Upper lobe of left lung (tissue), 6 donors: ENCODE data around the gene TBC1D4. TPM values are rescaled to one million over a fixed set of nuclear protein-coding genes. Genes with fewer than 3 reads are reported as not detected.

Experiments used
- ATAC-seq, 2 donors: fragments of 200-7000 bp; cut with Tn5 transposase; one replicate each; pipeline ENCODE4 v1.9.1; 2022; ENCODE audit warnings: mild to moderate bottlenecking in 2 of 2, moderate library complexity in 2 of 2; ENCODE audit not compliant: low FRiP score in 2 of 2
- DNase-seq, 2 donors: peaks; one replicate each; pipeline ENCODE4 v3.0.0-alpha.2; 2019 to 2020
- H3K27ac ChIP-seq, 4 donors: fragments of 200-600 bp; sonication (generic); one replicate each; pipeline ENCODE4 v1.5.1; 2016 to 2019
- H3K27me3 ChIP-seq, 4 donors: fragments of 200-600 bp; sonication (generic); one replicate each; pipeline ENCODE4 v1.5.1; 2017 to 2019
- H3K36me3 ChIP-seq, 4 donors: fragments of 200-600 bp; sonication (generic); one replicate each; pipeline ENCODE4 v1.5.1; 2016 to 2019
- H3K4me1 ChIP-seq, 4 donors: fragments of 200-600 bp; sonication (generic); one replicate each; pipeline ENCODE4 v1.5.1; 2018 to 2019
- H3K4me3 ChIP-seq, 4 donors: fragments of 200-600 bp; sonication (generic); one replicate each; pipeline ENCODE4 v1.5.1; 2017 to 2019; ENCODE audit warnings: mild to moderate bottlenecking in 2 of 4, moderate library complexity in 1 of 4
- H3K9me3 ChIP-seq, 4 donors: fragments of 200-600 bp; sonication (generic); one replicate each; pipeline ENCODE4 v1.5.1; 2018 to 2019
- EP300 ChIP-seq, 4 donors: sonication (generic); formaldehyde crosslinking; IDR thresholded peaks; one replicate each; pipeline ENCODE4 v1.5.1; 2017; ENCODE audit warnings: antibody characterized with exemption in 4 of 4, control low read depth in 2 of 4
- POLR2A ChIP-seq, 4 donors: fragments of 450-650 bp; IDR thresholded peaks; one replicate each; pipeline ENCODE4 v1.5.1; 2016 to 2017; ENCODE audit warnings: antibody characterized with exemption in 4 of 4, mild to moderate bottlenecking in 2 of 4
- POLR2AphosphoS5 ChIP-seq, 2 donors: sonication (generic); formaldehyde crosslinking; IDR thresholded peaks; one replicate each; pipeline ENCODE4 v1.5.1; 2017; ENCODE audit warnings: antibody characterized with exemption in 2 of 2
- WGBS, 2 donors: methylation state at CpG; one replicate each; pipeline ENCODE4 v1.1.5; 2017 to 2018; 5-methylcytosine and 5-hydroxymethylcytosine counted together
- total RNA-seq, 6 donors: library from RNA; depleted of rRNA in 4 of 6; stranded (reverse); fragments of >200 nt in 4 of 6; gene quantifications; one replicate each; pipeline versions ENCODE4 v1.1.0 to v1.2.1, GENCODE V29; 2016 to 2021
- TF ChIP-seq, protein P1 (sequence below), 6 experiments: fragments of 450-650 bp in 4 of 6; fragments of 200-600 bp in 2 of 6; sonication (generic) in 2 of 6; IDR thresholded peaks; one replicate each; pipeline ENCODE4 v1.5.1; 2016 to 2019; ENCODE audit warnings: antibody characterized with exemption in 6 of 6
- donor health status: DM: no; HTN: no; CAD: no; lungs with moderate emphysema.
- donor health status: DM: no; HTN: yes; CAD: no; lungs with severe emphysema.

The TBC1D4 gene
- total RNA-seq, 6 donors from 2014 or later = 26.1 to 97.4 (median 30.7) TPM

DNA sequence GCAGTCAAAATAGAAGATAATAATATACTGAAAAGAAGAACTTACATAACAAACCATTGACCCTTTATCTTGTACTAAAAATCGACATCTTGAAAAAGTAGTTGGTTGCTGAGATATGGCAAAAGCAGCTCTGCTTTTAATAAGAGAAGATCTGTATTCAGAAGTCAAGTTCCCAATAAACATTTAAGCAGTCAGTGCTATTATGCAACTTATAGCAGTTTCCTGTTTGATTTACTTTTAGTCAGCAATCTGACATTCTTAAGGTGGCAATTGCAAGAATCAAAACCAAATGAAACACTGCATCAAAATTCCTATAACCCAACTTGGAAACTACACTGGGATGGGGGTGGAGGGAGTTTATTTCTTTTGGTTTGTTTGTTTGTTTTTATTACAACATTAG is 165.5 kb downstream of the TBC1D4 start:
- DNase-seq (no peak), ATAC-seq (no peak)
- Histone ChIP-seq H3K36me3 (peaks cover 0 to 3% (median 0%) of the 10 kb centered on the region in 4 donors), H3K4me1 (peaks cover 0 to 15% (median 7%) of the 10 kb centered on the region in 4 donors), H3K9me3 (no peaks in the 10 kb centered on the region), H3K27me3 (no peaks in the 10 kb centered on the region), H3K27ac (no peak overlapping the region), H3K4me3 (no peak overlapping the region)
- 17 to 35% methylated on average over 1 of the region's 1 CpG for WGBS, 2 donors
- no peak for TF ChIP-seq POLR2A (IDR thresholded peaks at IDR 0.05)
- TF ChIP-seq, protein P1, sequence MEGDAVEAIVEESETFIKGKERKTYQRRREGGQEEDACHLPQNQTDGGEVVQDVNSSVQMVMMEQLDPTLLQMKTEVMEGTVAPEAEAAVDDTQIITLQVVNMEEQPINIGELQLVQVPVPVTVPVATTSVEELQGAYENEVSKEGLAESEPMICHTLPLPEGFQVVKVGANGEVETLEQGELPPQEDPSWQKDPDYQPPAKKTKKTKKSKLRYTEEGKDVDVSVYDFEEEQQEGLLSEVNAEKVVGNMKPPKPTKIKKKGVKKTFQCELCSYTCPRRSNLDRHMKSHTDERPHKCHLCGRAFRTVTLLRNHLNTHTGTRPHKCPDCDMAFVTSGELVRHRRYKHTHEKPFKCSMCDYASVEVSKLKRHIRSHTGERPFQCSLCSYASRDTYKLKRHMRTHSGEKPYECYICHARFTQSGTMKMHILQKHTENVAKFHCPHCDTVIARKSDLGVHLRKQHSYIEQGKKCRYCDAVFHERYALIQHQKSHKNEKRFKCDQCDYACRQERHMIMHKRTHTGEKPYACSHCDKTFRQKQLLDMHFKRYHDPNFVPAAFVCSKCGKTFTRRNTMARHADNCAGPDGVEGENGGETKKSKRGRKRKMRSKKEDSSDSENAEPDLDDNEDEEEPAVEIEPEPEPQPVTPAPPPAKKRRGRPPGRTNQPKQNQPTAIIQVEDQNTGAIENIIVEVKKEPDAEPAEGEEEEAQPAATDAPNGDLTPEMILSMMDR (IDR thresholded peaks at IDR 0.05) = no peak
- TF ChIP-seq POLR2AphosphoS5 (IDR thresholded peaks at IDR 0.05) = no peak
- TF ChIP-seq EP300 (IDR thresholded peaks at IDR 0.05) = no peak

DNA sequence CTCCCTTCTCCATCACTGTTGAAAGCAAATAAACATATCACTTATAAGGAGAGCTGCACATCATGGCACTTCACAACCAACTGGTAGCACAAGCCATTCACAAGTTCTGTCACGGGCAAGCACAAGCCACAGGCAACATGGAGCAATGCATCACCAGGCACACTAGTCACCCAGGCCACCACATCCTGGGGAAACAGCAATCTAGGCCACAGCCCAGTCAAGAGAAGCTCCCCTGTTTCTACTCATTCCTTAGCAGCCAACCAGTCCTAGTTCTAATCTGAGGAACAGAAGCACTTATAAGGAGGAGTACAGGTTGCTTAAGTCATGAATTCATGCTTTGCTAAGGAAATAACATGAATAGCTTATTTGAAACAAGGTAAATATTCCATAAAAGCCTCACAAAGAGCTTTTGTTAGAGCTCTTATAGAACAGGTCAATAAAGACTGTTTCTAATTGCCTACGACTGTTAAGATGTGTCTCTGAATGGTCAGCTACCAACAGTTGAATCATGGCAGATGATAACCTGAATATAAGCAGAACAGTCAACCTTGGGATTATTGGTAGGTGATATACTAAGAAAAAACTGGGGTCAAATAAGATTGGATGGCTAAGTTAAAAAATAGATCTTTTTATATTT is 169.0 kb downstream of the TBC1D4 start:
- TF ChIP-seq, protein P1 (IDR thresholded peaks at IDR 0.05) = no peak
- Histone ChIP-seq H3K36me3 (peaks cover 0 to 7% (median 1%) of the 10 kb centered on the region in 4 donors), H3K27me3 (no peaks in the 10 kb centered on the region), H3K9me3 (no peaks in the 10 kb centered on the region), H3K27ac (no peak overlapping the region), H3K4me1 (peaks cover 0 to 15% (median 7%) of the 10 kb centered on the region in 4 donors), H3K4me3 (no peak overlapping the region)
- ATAC-seq = no peak
- 77 to 88% methylated on average over 2 of the region's 2 CpGs for WGBS, 2 donors
- no peak for DNase-seq

DNA sequence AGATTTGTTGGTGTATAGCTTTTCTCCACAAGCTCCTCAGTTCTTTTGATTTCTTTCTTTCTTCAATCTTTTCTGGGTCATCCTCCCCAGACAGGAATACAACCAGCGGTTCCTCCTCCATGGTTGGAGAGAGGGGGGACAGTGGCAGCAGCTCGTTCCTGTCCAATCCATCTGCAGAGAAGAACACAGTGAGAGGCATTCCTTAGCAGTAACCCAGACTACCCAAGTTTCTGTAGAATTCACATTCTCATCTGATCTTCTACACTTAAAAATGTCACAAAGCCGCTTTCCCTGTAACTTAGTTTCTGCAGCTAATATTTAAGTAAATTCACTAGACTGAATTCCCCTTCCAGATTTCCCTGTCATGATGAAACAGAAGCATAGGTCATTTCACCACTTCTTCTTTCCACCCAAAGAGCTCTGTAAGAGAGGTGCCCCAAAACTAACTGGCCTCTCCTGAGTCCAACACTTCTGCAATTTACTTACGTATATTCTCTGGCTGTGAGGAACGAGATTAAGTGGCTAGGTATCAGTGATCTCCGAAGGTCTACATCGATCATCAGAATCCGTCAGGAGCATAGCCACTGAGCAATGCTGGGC is 171.9 kb downstream of the TBC1D4 start:
- TF ChIP-seq, protein P1 (IDR thresholded peaks at IDR 0.05) = no peak
- TF ChIP-seq EP300 (IDR thresholded peaks at IDR 0.05) (no peak), POLR2AphosphoS5 (IDR thresholded peaks at IDR 0.05) (no peak), POLR2A (IDR thresholded peaks at IDR 0.05) (no peak)
- no peaks in the 10 kb centered on the region for H3K4me1 ChIP-seq
- H3K36me3 ChIP-seq = peaks cover 0 to 7% (median 3%) of the 10 kb centered on the region in 4 donors
- ATAC-seq = no peak
- no peak overlapping the region for H3K4me3 ChIP-seq
- 88 to 91% methylated on average over 8 of the region's 8 CpGs for WGBS, 2 donors
- no peak for DNase-seq
- no peaks in the 10 kb centered on the region for H3K9me3 ChIP-seq
- no peak overlapping the region for H3K27ac ChIP-seq
- H3K27me3 ChIP-seq = no peaks in the 10 kb centered on the region

DNA sequence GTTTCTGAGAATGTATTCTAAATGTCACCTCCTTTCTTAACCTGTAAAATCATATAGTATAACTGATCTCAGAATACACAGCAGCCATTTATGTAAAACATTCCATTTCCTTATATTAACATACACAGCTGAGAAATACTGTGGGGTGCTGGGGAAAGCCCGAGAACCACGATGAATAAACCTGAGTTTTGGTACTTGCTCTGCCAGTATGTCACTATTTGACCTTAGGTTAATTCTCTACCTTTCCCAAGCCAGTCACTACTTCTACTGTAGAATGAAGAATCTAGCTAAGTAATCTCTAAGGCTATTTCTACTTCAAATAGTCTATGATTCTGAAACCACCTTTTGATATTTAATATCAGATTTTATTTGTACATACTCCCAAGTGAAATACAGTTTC is 173.7 kb downstream of the TBC1D4 start:
- DNase-seq = no peak
- 87 to 88% methylated on average over 2 of the region's 2 CpGs for WGBS, 2 donors
- no peak for ATAC-seq
- no peaks in the 10 kb centered on the region for H3K4me1 ChIP-seq
- no peak overlapping the region for H3K4me3 ChIP-seq
- TF ChIP-seq, protein P1 (IDR thresholded peaks at IDR 0.05) = no peak
- no peak for TF ChIP-seq EP300 (IDR thresholded peaks at IDR 0.05)
- TF ChIP-seq POLR2A (IDR thresholded peaks at IDR 0.05) = no peak
- TF ChIP-seq POLR2AphosphoS5 (IDR thresholded peaks at IDR 0.05) = no peak
- no peaks in the 10 kb centered on the region for H3K27me3 ChIP-seq
- H3K36me3 ChIP-seq = peaks cover 0 to 7% (median 3%) of the 10 kb centered on the region in 4 donors
- no peaks in the 10 kb centered on the region for H3K9me3 ChIP-seq
- no peak overlapping the region for H3K27ac ChIP-seq
